Left hindlimb (tissue), 1 donor: Measurements from ENCODE around the gene FBXO24.
A peak's percentile ranks its signal among the peaks of the same experiment; 100 is the strongest.

ENCODE experiments used
- DNase-seq: peaks from one replicate; pipeline ENCODE4 v3.0.0-alpha.2; 2018

The FBXO24 gene

GRCh38 chr7:100626055-100626454 lies 39.9 kb downstream of the FBXO24 start:
- DNase-seq: no peak

DNA sequence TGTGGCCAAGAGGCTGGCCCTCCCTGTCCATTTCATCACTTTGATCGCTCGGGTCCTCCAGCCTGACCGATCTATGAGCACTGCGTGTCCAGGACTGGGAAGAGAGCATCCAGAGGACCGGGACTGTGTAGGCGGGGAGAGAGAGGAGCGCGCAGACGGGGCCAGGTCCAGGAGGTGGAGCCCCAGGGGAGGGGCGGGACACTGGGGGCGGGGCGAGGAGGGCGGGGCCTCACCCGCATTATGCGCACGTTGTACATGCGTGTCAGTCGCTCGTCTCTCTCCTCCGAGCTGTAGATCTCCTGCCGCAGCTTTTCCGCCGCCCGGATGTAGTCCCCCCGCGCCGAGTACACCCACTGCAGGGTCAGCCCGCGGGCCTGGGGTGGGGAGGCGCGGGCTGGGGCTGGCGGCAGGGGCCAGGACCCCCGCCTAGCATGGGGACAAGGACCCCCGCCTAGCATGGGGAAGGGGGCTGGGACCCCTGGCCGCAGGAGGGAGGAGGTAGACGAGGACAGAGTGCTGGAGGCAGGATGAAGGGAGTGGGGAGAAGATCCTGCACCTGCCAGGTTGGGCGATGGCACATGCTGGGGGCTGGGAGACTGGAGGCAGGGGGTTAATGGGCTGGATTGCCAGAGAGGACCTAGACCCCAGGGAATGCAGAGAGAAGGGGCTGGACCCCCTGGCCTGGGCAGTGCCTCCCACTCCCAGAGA lies 40.6 kb downstream of the FBXO24 start:
- peak; percentile 88 for DNase-seq

- no peak for DNase-seq
Observed at GRCh38 chr7:100627238-100627549, 41.1 kb downstream of the FBXO24 start.

DNA sequence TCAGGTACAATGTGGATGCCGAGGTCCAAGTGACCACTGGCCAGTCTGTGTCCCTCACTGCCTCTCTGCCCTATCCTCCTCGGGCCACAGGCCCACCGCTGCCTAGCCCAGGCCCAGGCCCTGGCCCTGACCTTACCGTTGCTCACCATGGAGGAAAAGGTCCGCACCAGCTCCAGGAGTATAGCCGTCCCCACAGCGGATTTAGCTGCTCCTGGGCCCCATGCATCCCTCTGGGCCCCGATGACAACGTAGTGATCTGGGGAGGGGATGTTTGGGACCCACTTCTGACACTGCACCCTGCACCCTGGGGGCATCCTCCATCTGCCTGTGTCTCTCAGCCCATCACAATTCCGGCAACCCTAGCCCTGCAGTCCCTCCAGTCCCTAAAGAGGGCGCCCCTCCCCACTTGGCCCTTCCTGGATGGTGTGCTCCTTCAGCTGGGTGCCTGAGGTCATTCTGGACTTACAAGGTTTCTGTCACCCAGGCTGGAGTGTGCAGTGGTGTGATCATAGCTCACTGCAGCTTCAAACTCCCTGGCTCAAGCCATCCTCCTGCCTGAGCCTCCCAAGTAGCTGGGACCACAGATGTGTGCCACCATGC lies 43.1 kb downstream of the FBXO24 start:
- no peak for DNase-seq

DNA sequence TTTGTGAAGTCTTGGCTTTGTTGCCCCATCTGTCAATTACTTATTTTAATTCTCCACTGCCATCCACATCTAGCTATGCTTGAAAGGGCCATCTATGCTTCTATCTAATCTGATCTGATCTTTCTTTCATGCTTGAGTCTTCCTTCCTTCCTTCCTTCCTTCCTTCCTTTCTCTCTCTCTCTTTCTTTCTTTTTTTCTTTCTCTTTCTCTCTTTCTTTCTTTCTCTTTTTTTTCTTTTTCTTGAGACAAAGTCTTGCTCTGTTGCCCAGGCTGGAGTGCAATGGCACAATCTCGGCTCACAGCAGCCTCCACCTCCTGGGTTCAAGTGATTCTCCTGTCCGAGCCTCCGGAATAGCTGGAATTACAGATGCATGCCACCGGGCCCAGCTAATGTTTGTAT lies 43.9 kb downstream of the FBXO24 start:
- no peak for DNase-seq

GRCh38 chr7:100632951-100633717 lies 47.0 kb downstream of the FBXO24 start:
- peak; percentile 54 for DNase-seq

GRCh38 chr7:100639995-100640516 lies 53.9 kb downstream of the FBXO24 start:
- DNase-seq: no peak

GRCh38 chr7:100640517-100641440 lies 54.7 kb downstream of the FBXO24 start:
- no peak for DNase-seq

GRCh38 chr7:100641463-100641859 lies 55.3 kb downstream of the FBXO24 start, which contains the start of gene TFR2:
TFR2 (minus strand) TSS chr7:100641552; CDS start chr7:100641509, 43 bp downstream.
- DNase-seq: no peak

- DNase-seq: no peak
Observed at GRCh38 chr7:100641860-100642533, 55.9 kb downstream of the FBXO24 start.

- no peak for DNase-seq
Observed at GRCh38 chr7:100642534-100642907, 56.4 kb downstream of the FBXO24 start.

DNA sequence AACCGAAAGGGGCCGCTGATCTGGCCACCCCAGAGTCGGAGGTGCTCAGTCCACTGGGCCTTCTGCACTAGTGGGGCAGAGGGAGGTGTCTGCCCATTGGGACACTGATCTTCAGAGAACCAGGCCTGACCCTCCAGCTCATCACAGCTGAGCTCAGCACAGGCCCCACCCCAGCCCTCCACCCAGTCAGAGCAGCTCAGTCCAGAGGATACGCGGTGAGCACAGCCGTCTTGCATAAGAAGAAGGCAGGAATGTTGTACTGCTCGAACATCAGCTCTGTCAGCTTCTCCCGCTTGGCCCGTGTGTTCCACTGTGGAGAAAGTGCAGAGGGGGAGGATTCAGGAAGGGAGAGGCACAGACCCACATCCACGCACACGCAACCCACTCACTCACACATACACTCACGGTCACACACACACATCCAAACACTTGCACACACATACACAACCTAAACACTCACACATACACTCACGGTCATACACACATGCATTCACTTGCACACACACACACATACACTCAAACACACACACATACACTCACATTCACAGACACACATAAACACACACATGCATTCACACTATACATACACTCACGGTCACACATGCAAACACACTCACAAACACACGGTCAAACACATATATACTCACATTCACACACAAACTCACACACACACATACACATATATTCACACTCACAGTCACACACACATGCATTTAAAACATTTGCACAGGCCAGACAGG lies 63.9 kb downstream of the FBXO24 start:
- no peak for DNase-seq
